GM19240 (cell line): ENCODE measurements around the gene TIMM10.

ENCODE experiments used
- DNase-seq: peaks from one replicate; pipeline ENCODE4 v3.0.0; 2011; ENCODE audit warnings: low spot score; ENCODE audit not compliant: insufficient read length

The TIMM10 gene

DNA sequence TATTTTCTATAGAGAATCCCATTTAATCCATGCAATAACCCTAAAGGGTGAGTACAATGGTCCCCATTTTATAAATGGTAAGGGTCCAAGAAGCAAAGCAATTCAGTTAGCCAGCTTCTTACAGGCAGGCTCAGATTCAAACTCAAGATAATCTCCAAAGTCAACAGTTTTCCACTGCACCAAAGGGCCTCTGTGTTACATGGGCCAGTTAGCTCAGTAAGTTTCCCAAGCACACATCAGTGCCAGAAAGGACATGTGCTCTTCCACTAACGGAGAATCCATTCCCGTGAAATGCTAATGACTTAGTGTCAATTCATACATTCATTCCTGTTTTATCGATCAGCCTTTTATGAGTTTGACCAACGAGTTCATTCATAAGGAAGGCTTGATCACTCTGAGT is 26.0 kb downstream of the TIMM10 start:
- DNase-seq, result no peak

DNA sequence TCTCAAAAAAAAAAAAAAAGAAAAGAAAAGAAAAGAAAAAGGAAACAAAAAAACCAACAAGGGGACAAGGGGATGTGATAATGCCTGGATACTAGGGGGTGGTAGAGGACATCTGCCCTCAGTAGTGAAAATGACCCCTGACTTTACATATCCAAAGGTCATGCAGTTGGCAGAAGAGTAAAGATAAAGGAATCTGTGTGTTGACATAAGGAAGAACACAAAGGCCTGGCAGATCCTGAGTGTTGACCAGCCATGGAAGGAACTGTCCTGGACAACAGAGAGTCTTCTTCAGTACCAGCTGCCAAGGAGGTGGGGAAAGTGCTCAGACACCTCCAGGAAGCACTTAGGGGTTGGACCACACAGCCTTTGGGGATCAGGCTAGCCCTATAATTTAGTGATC is 27.7 kb downstream of the TIMM10 start:
- no peak for DNase-seq

DNA sequence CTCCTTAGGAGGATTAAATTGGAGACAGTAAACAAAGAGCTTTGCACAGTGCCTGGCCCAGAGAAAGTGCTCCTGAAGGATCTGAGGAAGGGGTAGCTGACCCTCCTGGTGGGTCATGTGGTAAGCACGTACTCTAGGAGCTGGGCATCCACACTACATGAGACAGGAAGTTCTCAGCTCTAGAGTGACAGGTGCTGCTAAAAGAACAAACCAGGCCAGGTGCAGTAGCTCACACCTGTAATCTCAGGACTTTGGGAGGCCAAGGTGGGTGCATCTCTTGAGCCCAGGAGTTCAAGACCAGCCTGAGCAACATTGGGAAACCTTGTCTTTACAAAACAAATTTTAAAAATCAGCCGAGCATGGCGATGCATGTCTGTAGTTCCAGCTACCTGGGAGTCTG is 28.2 kb downstream of the TIMM10 start:
- DNase-seq, result no peak

DNA sequence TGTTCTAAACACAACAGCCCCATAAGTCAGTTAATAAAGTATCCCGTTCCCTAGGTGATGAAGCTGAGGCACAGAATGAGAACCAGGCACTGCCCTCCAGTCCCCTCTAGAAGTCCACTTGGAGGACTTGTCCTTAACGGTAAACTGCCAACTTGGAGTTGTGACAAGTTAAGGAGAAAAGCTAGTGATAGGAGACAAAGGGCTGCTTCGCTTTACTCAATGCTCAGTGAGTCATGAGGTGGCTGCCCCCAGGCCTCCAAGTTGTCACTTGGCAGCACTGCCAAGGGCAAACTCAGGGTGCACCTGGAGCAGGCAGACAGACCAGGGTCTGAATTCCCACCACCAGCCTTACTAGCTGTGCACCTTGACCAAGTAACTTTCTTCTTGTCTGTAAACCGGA is 28.6 kb downstream of the TIMM10 start:
- no peak for DNase-seq

GRCh38 chr11:57500926-57501325 is 29.6 kb downstream of the TIMM10 start:
- no peak for DNase-seq

DNA sequence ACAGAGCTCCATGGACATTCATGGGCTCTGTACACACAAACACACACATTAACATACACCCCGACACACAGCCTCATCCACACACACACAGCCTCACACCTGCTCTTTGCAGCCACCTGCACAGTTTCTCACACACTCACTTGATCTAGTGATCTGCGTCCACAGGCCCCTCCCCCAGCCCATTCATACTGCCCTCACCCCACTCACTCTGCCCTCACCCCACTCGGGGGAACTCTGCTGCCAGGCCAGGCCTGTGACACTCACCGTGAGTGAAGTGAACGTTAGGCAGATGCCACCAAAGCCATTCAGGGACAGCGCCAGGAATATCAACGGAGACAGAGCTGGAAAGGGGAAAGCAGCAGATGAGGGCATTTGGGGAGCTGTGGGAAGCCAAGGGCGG is 30.0 kb downstream of the TIMM10 start:
- DNase-seq, result no peak

DNA sequence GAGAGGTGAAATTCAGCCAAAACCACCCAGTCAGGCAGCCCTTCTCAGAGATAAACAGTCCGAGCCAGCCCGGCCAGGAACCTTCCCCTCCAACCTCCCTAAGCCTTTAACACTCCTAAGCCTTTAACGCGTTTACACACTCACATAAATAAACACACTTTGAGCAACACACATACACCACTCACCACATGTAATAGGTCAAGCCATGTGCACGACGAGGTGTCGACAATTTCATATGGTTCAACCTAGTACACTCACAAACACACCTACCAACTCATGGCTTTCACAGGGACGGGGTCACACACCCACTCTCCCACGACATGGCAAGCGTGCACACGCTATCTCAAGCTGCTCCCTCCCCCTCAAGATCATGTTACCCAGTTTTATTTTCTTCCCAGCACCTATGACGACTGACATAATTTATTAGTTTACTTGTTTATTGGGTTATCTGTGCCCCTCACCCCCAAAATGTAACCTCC is 30.5 kb downstream of the TIMM10 start:
- no peak for DNase-seq

DNA sequence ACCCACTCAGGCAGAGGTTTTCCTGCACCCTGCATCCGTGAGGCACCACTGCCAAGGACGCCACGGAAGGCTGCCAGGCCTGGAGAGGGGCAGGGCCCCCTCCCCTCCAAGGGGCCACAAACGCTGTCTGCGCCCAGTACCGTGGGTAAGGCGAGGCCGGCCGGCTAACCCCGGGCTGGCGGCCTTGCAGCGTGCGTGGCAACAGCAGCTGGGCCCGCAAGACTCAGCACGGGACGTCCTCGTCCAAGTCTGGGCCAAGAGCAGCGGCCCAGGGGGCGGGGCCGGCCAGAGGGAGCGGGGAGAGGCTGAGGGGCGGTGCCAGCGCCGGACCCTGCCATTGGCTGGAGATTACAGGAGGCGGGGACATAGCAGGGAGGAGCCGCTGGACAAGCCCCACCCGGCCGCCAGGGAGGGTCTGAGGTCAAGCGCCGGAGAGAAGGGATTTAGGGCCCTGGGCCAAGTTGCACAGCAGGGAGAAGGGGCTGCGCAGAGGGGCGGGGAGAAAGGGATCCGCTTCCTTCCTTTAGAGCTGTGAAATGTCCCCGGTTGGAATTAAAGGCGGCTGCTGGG is 31.1 kb downstream of the TIMM10 start:
- peak; percentile 90 for DNase-seq

GRCh38 chr11:57498540-57498939 is 32.0 kb downstream of the TIMM10 start:
- DNase-seq, result no peak

DNA sequence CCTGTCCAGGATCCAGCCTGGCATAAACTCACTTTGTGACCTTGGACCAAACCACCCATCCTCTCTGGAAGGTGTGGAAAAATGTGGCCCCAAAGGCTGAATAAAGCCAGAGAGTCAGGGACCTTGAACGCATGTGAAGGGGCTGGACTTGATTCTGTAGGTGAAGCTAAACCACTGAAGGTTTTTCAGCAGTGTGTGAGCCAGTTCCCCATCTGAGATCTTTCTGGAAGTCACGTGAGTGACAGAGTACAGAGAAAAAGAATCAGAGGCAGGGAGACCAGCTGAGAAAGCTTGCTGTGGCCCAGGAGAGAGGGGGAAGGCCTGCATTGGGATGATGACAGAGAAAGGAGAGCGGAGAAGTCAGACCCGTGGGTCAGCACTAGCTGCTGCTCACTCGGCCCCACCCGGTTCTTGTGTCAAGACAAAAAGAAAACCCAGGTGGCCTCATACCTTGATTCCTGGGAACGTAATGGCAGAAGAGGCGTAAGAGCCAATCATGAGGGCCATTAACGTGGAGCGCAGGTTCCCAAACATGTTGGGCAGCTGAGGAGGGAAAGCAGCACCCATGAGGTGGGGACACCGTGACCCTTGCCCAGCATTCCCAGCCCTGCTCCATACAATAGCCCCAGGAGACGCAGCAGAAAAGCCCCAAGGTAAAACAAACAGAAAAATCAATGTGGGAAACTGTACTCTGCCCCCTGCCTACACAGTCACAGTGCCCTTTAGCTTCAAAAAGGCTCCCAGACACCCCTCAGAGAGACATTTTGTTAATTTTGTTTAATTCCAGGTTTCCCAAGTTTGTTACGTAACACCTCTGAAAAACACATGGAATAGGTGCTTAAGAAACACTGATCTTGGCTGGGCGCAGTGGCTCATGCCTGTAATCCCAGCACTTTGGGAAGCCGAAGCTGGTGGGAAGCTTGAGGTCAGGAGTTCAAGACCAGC is 33.0 kb downstream of the TIMM10 start:
- DNase-seq, result no peak

DNA sequence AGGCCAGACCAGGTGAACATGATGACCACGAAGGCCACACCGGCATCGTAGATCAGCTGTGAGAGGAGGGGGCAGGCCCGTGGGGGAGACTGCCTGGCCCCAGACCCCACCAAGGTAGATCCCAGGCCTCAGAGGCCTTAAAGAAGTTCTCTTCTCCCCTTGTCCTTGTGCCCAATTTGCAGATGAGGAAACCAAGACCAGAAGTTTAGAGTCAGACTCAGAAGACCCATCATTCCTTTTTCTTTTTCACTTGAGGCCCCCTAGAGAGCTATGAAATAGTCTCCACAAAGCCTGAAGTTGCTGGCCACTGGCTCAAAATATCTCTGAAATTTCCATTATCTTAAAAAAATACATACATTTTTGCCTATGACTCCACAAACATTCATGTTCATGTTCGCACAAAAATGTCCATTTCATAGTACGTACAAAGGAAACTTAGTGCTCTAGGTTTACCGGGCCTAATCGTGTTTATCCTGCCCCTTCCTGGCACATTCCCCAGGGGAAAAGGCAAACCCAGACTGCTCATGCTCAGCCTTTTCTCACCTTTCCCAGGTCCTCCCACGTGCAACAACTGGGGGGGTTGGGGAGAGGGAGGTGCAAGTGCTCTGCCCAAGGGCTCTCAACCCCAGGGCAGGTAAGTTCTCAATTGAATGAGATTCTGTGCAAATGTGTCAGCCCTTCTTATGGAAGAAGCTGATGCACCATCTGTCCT is 34.3 kb downstream of the TIMM10 start:
- no peak for DNase-seq

GRCh38 chr11:57493507-57494503 is 36.7 kb downstream of the TIMM10 start:
- DNase-seq, result no peak

- DNase-seq, result no peak
Observed at GRCh38 chr11:57491371-57492061, 39.0 kb downstream of the TIMM10 start.

- DNase-seq, result no peak
Observed at GRCh38 chr11:57490456-57491248, 39.9 kb downstream of the TIMM10 start.

DNA sequence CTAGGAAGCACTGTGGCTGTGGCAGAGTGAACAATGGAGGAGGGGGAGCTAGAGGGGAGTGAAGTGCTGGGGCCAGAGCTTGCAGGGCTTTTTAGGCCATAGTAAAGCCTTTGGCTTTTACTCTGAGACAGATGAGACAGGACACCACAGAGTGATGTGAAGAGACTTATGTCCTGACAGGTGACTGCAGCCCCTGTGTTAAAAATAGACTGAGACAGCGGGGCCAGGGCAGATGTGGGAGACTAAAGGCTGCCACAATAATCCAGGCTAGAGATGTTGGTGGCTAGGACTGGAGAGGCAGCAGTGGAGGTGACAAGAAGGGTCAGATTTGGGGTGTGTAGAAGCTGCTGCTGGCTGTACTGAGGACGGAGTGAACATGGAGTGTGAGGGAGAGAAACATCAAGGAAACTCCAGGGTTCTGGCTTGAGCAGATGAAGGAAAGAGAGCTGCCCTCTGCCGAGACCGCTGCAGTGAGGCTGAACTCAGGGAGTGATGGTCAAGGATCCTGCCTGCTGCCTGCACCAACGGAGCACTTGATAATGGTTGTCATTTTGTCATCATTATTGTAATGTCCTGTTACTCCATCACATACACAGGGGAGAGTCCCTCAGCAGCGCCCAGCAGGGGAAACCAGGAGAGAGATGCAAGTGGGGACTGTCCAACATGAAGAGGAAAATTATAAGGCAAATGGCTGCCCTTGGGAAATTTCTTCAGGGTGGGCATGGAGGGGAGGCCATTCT is 42.5 kb downstream of the TIMM10 start:
- DNase-seq, result no peak

GRCh38 chr11:57487021-57487778 is 43.4 kb downstream of the TIMM10 start:
- no peak for DNase-seq

DNA sequence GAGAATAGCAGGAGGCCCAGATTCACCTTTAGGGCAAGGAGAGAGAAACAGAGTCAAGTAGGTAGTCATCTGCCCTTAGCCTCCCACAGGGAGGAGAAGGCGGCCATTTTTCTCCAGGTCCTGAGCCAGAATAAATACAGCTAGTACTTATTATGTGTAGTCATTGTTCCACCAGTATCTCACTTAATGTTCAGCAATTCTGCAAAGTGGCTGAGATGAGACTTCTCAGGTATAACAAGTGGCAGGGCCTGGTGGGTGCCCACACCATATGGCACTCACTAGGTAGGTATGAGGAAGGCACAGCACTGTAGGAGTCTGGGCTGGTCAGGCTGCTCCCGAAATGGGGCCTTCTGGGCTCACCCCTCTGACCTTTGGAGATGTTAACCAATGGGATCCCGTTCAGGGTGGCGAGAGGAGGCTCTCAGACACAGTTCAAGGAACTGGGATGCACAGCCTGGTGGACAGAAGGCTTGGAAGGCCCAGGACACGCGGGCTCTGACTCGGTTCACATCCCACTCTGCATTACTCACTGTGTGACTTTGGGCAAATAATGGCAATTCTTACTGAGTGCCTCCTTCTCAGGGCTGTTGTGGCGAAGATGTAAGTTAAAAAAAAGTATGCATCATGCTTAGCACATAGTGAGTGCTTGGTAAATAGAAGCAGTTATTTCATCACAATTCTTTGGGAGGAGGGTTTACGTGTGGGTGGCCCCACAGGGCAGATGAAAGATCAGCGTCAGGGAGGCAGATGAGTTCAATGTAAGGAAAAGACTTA is 45.1 kb downstream of the TIMM10 start:
- no peak for DNase-seq
